ENCODE data around the gene PARD3B.

PARD3B gene

GRCh38 chr2:205531072-205531471, 985.8 kb downstream of the PARD3B start:
- H3K4me3 ChIP-seq (replicated peaks; ENCODE audit: insufficient read depth, low read length) = no peak overlapping the region
- no peak for DNase-seq (ENCODE audit: low read depth in 1 of 2, low spot score in 1 of 2)
- peaks cover 2% of the 10 kb centered on the region for H3K27me3 ChIP-seq (ENCODE audit: insufficient read depth, poor library complexity, severe bottlenecking)
- H3K27ac ChIP-seq (replicated peaks) = no peak overlapping the region
- TF ChIP-seq CTCF (IDR thresholded peaks at IDR 0.05; ENCODE audit: insufficient read depth, low read length) (no peak), REST (IDR thresholded peaks at IDR 0.05; ENCODE audit: insufficient replicate concordance, low read depth) (no peak), POLR2AphosphoS5 (IDR thresholded peaks at IDR 0.05; ENCODE audit: low read depth) (no peak), SPI1 (IDR thresholded peaks at IDR 0.05; ENCODE audit: borderline replicate concordance, low read depth) (no peak), GABPA (IDR thresholded peaks at IDR 0.05; ENCODE audit: low read depth) (no peak)

GRCh38 chr2:205531489-205532148, 986.3 kb downstream of the PARD3B start:
- no peak for TF ChIP-seq GABPA (IDR thresholded peaks at IDR 0.05; ENCODE audit: low read depth)
- TF ChIP-seq SPI1 (IDR thresholded peaks at IDR 0.05; ENCODE audit: borderline replicate concordance, low read depth) = no peak
- TF ChIP-seq POLR2AphosphoS5 (IDR thresholded peaks at IDR 0.05; ENCODE audit: low read depth) = no peak
- no peak for DNase-seq (ENCODE audit: low read depth in 1 of 2, low spot score in 1 of 2)
- Histone ChIP-seq H3K4me3 (replicated peaks; ENCODE audit: insufficient read depth, low read length) (no peak overlapping the region), H3K27ac (replicated peaks) (no peak overlapping the region), H3K27me3 (ENCODE audit: insufficient read depth, poor library complexity, severe bottlenecking) (peaks cover 2% of the 10 kb centered on the region)

- TF ChIP-seq CTCF (IDR thresholded peaks at IDR 0.05; ENCODE audit: insufficient read depth, low read length) (no peak), SPI1 (IDR thresholded peaks at IDR 0.05; ENCODE audit: borderline replicate concordance, low read depth) (no peak), REST (IDR thresholded peaks at IDR 0.05; ENCODE audit: insufficient replicate concordance, low read depth) (no peak), GABPA (IDR thresholded peaks at IDR 0.05; ENCODE audit: low read depth) (no peak)
- H3K27ac ChIP-seq (replicated peaks) = no peak overlapping the region
- H3K4me3 ChIP-seq (replicated peaks; ENCODE audit: insufficient read depth, low read length) = no peak overlapping the region
- DNase-seq (ENCODE audit: low read depth in 1 of 2, low spot score in 1 of 2) = no peak
- H3K27me3 ChIP-seq (ENCODE audit: insufficient read depth, poor library complexity, severe bottlenecking) = peaks cover under 1% of the 10 kb centered on the region
Observed at GRCh38 chr2:205535001-205535400, 989.7 kb downstream of the PARD3B start.

GRCh38 chr2:205539603-205540002, 994.3 kb downstream of the PARD3B start:
- H3K4me3 ChIP-seq (replicated peaks; ENCODE audit: insufficient read depth, low read length) = no peak overlapping the region
- H3K27ac ChIP-seq (replicated peaks) = no peak overlapping the region
- no peak for TF ChIP-seq POLR2AphosphoS5 (IDR thresholded peaks at IDR 0.05; ENCODE audit: low read depth)
- TF ChIP-seq SPI1 (IDR thresholded peaks at IDR 0.05; ENCODE audit: borderline replicate concordance, low read depth) = no peak
- TF ChIP-seq CTCF (IDR thresholded peaks at IDR 0.05; ENCODE audit: insufficient read depth, low read length) = no peak
- no peak for TF ChIP-seq GABPA (IDR thresholded peaks at IDR 0.05; ENCODE audit: low read depth)
- TF ChIP-seq REST (IDR thresholded peaks at IDR 0.05; ENCODE audit: insufficient replicate concordance, low read depth) = no peak
- no peak for DNase-seq (ENCODE audit: low read depth in 1 of 2, low spot score in 1 of 2)
- no peaks in the 10 kb centered on the region for H3K27me3 ChIP-seq (ENCODE audit: insufficient read depth, poor library complexity, severe bottlenecking)
